MCF 10A (cell line): ENCODE results near the gene FLRT1. TPM values are rescaled to one million over a fixed set of nuclear protein-coding genes. Genes with fewer than 3 reads are reported as not detected.

Source experiments
- BruUV-seq: library from RNA; stranded (reverse); fragments of 400-500 nt; replicated peaks from 2 replicates; lab custom pipeline; 2021; lab: Mats Ljungman, UMichigan
- CTCF ChIA-PET: fragments of 300-600 bp; sonication (Branson Sonifier 250); formaldehyde crosslinking; extraction: SDS; loops from one replicate; lab custom pipeline; 2021; ENCODE audit warnings: antibody characterized with exemption, inconsistent platforms; lab: Yijun Ruan, JAX
- POLR2A ChIA-PET: fragments of 300-600, 350-650 bp; sonication (Branson Sonifier 250); formaldehyde crosslinking; extraction: SDS; loops from one replicate; lab custom pipeline; 2020; ENCODE audit warnings: antibody characterized with exemption, inconsistent platforms; lab: Yijun Ruan, JAX
- DNase-seq: peaks from one replicate; pipeline ENCODE4 v3.0.0-alpha.2; 2018; ENCODE audit not compliant: unreplicated experiment
- H3K27ac Mint-ChIP-seq: one replicate; pipeline ENCODE4 v1.8.0; 2022; ENCODE audit warnings: mild to moderate bottlenecking, low read depth, mixed read lengths; ENCODE audit not compliant: unreplicated experiment
- H3K27me3 Mint-ChIP-seq: one replicate; pipeline ENCODE4 v1.8.0; 2022; ENCODE audit warnings: mixed read lengths; ENCODE audit not compliant: insufficient read depth, unreplicated experiment
- H3K36me3 Mint-ChIP-seq: one replicate; pipeline ENCODE4 v1.8.0; 2022; ENCODE audit warnings: mild to moderate bottlenecking, moderate library complexity, mixed read lengths; ENCODE audit not compliant: insufficient read depth, unreplicated experiment
- H3K4me1 Mint-ChIP-seq: one replicate; pipeline ENCODE4 v1.8.0; 2022; ENCODE audit warnings: mixed read lengths; ENCODE audit not compliant: insufficient read depth, unreplicated experiment
- H3K4me3 Mint-ChIP-seq: one replicate; pipeline ENCODE4 v1.8.0; 2022; ENCODE audit warnings: mild to moderate bottlenecking, moderate library complexity, mixed read lengths; ENCODE audit not compliant: unreplicated experiment
- H3K9me3 Mint-ChIP-seq: one replicate; pipeline ENCODE4 v1.8.0; 2022; ENCODE audit warnings: mixed read lengths; ENCODE audit not compliant: unreplicated experiment
- CTCF ChIP-seq: fragments of 200-600 bp; IDR thresholded peaks from one replicate; pipeline ENCODE4 v1.8.0; 2022; ENCODE audit warnings: antibody characterized with exemption, mild to moderate bottlenecking; ENCODE audit not compliant: unreplicated experiment
- intact Hi-C: fragments of 100-400 bp; cut with micrococcal nuclease; formaldehyde crosslinking; loops from 2 replicates; pipeline ENCODE4 v1.14.1; 2022
- total RNA-seq: library from RNA; stranded (reverse); gene quantifications from 2 replicates; pipeline ENCODE4 v1.2.3, GENCODE V29; 2022

The FLRT1 gene
- total RNA-seq, 1 experiment from 2014 or later = 2.7 TPM

- POLR2A ChIA-PET = no interaction called here
Measured at GRCh38 chr11:64041846-64042245, 6.1 kb downstream of the FLRT1 start.

GRCh38 chr11:64042301-64042700, 6.6 kb downstream of the FLRT1 start:
- TF ChIP-seq CTCF = no peak
- POLR2A ChIA-PET = no interaction called here
- Mint-ChIP-seq H3K27ac (no peak overlapping the region), H3K36me3 (peaks cover 7% of the 10 kb centered on the region), H3K4me1 (no peaks in the 10 kb centered on the region), H3K9me3 (no peaks in the 10 kb centered on the region), H3K4me3 (no peak overlapping the region), H3K27me3 (no peaks in the 10 kb centered on the region)
- intact Hi-C loops = loop anchor here (5.0 kb wide), 1 partner anchor 105 kb away; no protein-coding TSS in a partner anchor
- DNase-seq = no peak
- CTCF ChIA-PET = no interaction called here
- BruUV-seq = no TSS peak

More at GRCh38 chr11:64041846-64042245, 6.1 kb downstream of the FLRT1 start:
- intact Hi-C loops = loop anchor here (5.0 kb wide), 1 partner anchor 105 kb away; no protein-coding TSS in a partner anchor
- Mint-ChIP-seq H3K36me3 (peaks cover 7% of the 10 kb centered on the region), H3K4me3 (no peak overlapping the region), H3K27me3 (no peaks in the 10 kb centered on the region), H3K27ac (no peak overlapping the region), H3K4me1 (no peaks in the 10 kb centered on the region), H3K9me3 (no peaks in the 10 kb centered on the region)
- TF ChIP-seq CTCF = no peak
- no peak for DNase-seq
- BruUV-seq = no TSS peak
- CTCF ChIA-PET = interaction anchor here (1.1 kb wide), 1 partner anchor 205 kb away, joined by 3 read pairs; no protein-coding TSS in a partner anchor

- Mint-ChIP-seq H3K4me3 (no peak overlapping the region), H3K9me3 (no peaks in the 10 kb centered on the region), H3K4me1 (no peaks in the 10 kb centered on the region), H3K36me3 (peaks cover 7% of the 10 kb centered on the region), H3K27me3 (no peaks in the 10 kb centered on the region), H3K27ac (no peak overlapping the region)
- TF ChIP-seq CTCF = no peak
- BruUV-seq = no TSS peak
- intact Hi-C loops = loop anchor here (5.0 kb wide), 1 partner anchor 104 kb away; no protein-coding TSS in a partner anchor
- DNase-seq = no peak
- CTCF ChIA-PET = interaction anchor here (0.6 to 1.1 kb wide), 3 partner anchors 9 to 352 kb away, joined by 3 to 4 read pairs (median 4); no protein-coding TSS in a partner anchor
- POLR2A ChIA-PET = no interaction called here
Measured at GRCh38 chr11:64043545-64043944, 7.8 kb downstream of the FLRT1 start.

- POLR2A ChIA-PET = no interaction called here
- intact Hi-C loops = loop anchor here (5.0 kb wide), 1 partner anchor 102 kb away; no protein-coding TSS in a partner anchor
Measured at GRCh38 chr11:64044730-64045393, 9.1 kb downstream of the FLRT1 start.

More at GRCh38 chr11:64044730-64045393, 9.1 kb downstream of the FLRT1 start:
- Mint-ChIP-seq H3K4me3 (no peak overlapping the region), H3K36me3 (peaks cover 6% of the 10 kb centered on the region), H3K27me3 (no peaks in the 10 kb centered on the region), H3K4me1 (no peaks in the 10 kb centered on the region), H3K27ac (no peak overlapping the region), H3K9me3 (no peaks in the 10 kb centered on the region)
- BruUV-seq = no TSS peak
- DNase-seq = no peak
- no peak for TF ChIP-seq CTCF
- CTCF ChIA-PET = interaction anchor here (0.6 kb wide), 1 partner anchor 87 kb away, joined by 3 read pairs; no protein-coding TSS in a partner anchor
